HepG2 (cell line): ENCODE measurements around the gene SLC22A31. TPM values are rescaled to one million over a fixed set of nuclear protein-coding genes. Genes with fewer than 3 reads are reported as not detected.

Experiments used
- AKNA ChIP-seq: sonication (generic); formaldehyde crosslinking; IDR thresholded peaks from 2 replicates; pipeline ENCODE4 v1.4.0; 2020; ENCODE audit warnings: missing genetic modification reagents, borderline replicate concordance
- IKZF5 ChIP-seq: IDR thresholded peaks from 2 replicates; pipeline ENCODE4 v1.6.1; 2018; ENCODE audit warnings: missing genetic modification reagents, mild to moderate bottlenecking, missing compliant biosample characterization
- MED1 ChIP-seq: sonication (generic); formaldehyde crosslinking; IDR thresholded peaks from 2 replicates; pipeline ENCODE4 v1.4.0; 2020; ENCODE audit warnings: missing genetic modification reagents
- RBM39 ChIP-seq: fragments of 200-400 bp; formaldehyde crosslinking; IDR thresholded peaks from one replicate; pipeline ENCODE4 v1.6.1; 2018; ENCODE audit warnings: antibody characterized with exemption, mild to moderate bottlenecking, low read depth, low read length; ENCODE audit not compliant: poor library complexity, severe bottlenecking
- ZFX ChIP-seq: sonication (generic); formaldehyde crosslinking; IDR thresholded peaks from 2 replicates; pipeline ENCODE4 v1.4.0; 2020; ENCODE audit warnings: mild to moderate bottlenecking, low read depth, missing genetic modification reagents, moderate library complexity
- ZNF318 ChIP-seq: sonication (generic); formaldehyde crosslinking; IDR thresholded peaks from 2 replicates; pipeline ENCODE4 v1.4.0; 2020; ENCODE audit warnings: mild to moderate bottlenecking, missing genetic modification reagents
- ZNF432 ChIP-seq: sonication (generic); formaldehyde crosslinking; IDR thresholded peaks from 2 replicates; pipeline ENCODE4 v1.5.0; 2020; ENCODE audit warnings: missing genetic modification reagents, mild to moderate bottlenecking, borderline replicate concordance
- ZNF577 ChIP-seq: sonication (generic); formaldehyde crosslinking; IDR thresholded peaks from 2 replicates; pipeline ENCODE4 v1.4.0; 2020; ENCODE audit warnings: mild to moderate bottlenecking, low read depth, missing genetic modification reagents, borderline replicate concordance
- ZNF772 ChIP-seq: sonication (generic); formaldehyde crosslinking; IDR thresholded peaks from 2 replicates; pipeline ENCODE4 v1.5.0; 2020; ENCODE audit warnings: mild to moderate bottlenecking, missing genetic modification reagents
- ZSCAN22 ChIP-seq: sonication (generic); formaldehyde crosslinking; IDR thresholded peaks from 2 replicates; pipeline ENCODE4 v1.4.0; 2020; ENCODE audit warnings: mild to moderate bottlenecking, missing genetic modification reagents
- polyA plus RNA-seq, 8 experiments: library from polyadenylated mRNA; depleted of rRNA in 3 of 8; stranded (reverse) in 7 of 8; unstranded in 1 of 8; fragments of >200 nt; fragmentation: Illumina TruSeq in 4 of 8; extraction: Trizol in 4 of 8; gene quantifications; 2 replicates each; pipeline versions ENCODE4 v1.2.1 to v1.2.3, GENCODE V29; 2011 to 2016; ENCODE audit warnings: low read depth in 4 of 8, missing spikeins in 1 of 8, mixed read lengths in 1 of 8; ENCODE audit not compliant: insufficient read depth in 1 of 8
- total RNA-seq, 5 experiments: library from RNA; depleted of rRNA; stranded (reverse); fragments of >200 nt; fragmentation: Illumina TruSeq; extraction: Trizol; gene quantifications; 2 replicates each; pipeline ENCODE4 v1.2.3, GENCODE V29; 2016; ENCODE audit warnings: low read depth in 1 of 5

Gene SLC22A31
- total and polyA plus RNA-seq, 2 of the 13 experiments (the other 11 are each of a cell fraction or from before 2014, with no cell fraction given) = 67.3 to 83.3 TPM

GRCh38 chr16:89187032-89187769 lies 13.1 kb downstream of the SLC22A31 start (continued):
- 0 out of 2 replicates have a peak, but pooled peaks have one; percentile 50 for TF ChIP-seq ZNF318 (CRISPR knock-in tag)
- TF ChIP-seq IKZF5 (CRISPR knock-in tag) = no peak
- TF ChIP-seq ZSCAN22 (CRISPR knock-in tag) = no peak
- peak; percentile 22; the same call in 1 of the 2 replicates for TF ChIP-seq ZFX (CRISPR knock-in tag)
- TF ChIP-seq AKNA = no peak
- TF ChIP-seq ZNF772 = no peak
- TF ChIP-seq MED1 (CRISPR knock-in tag) = peak; percentile 25; the same call in 1 of the 2 replicates
- 0 out of 2 replicates have a peak, but pooled peaks have one; percentile 54 for TF ChIP-seq ZNF432
- TF ChIP-seq RBM39 = peak; percentile 36
- TF ChIP-seq ZNF577 = no peak
